Gastrocnemius medialis (tissue), 4 donors: ENCODE data around the gene BANF2. TPM values are rescaled to one million over a fixed set of nuclear protein-coding genes. Genes with fewer than 3 reads are reported as not detected.
"Not testable (repeated sequence)": the region's sequence is repeated elsewhere in the genome, so short reads cannot be mapped to it uniquely, and the experiment has no call there.

Experiments used
- ATAC-seq, 2 donors: fragments of 150-250 bp; one replicate each; pipeline ENCODE4 v1.9.1; 2016
- DNase-seq, 2 donors: peaks; one replicate each; pipeline ENCODE4 v3.0.0-alpha.2; 2019
- H3K27ac ChIP-seq, 4 donors: fragments of 200-600 bp; sonication (generic); 1 replicate in 1 of 4; 2 replicates in 3 of 4; pipeline ENCODE4 v1.5.1; 2016 to 2018; ENCODE audit warnings: mild to moderate bottlenecking in 2 of 4, moderate library complexity in 1 of 4
- H3K27me3 ChIP-seq, 3 donors: fragments of 200-600 bp; sonication (generic) in 2 of 3; 1 replicate in 1 of 3; 2 replicates in 2 of 3; pipeline versions ENCODE4 v1.5.1 to v1.6.0; 2016 to 2019; ENCODE audit warnings: mild to moderate bottlenecking in 1 of 3, moderate library complexity in 1 of 3
- H3K36me3 ChIP-seq, 2 donors: fragments of 200-600 bp; sonication (generic) in 1 of 2; one replicate each; pipeline ENCODE4 v1.5.1; 2017 to 2018
- H3K4me1 ChIP-seq, 2 donors: fragments of 200-600 bp; sonication (generic) in 1 of 2; one replicate each; pipeline ENCODE4 v1.5.1; 2016 to 2017; ENCODE audit warnings: mild to moderate bottlenecking in 2 of 2
- H3K4me3 ChIP-seq, 4 donors: fragments of 200-600 bp; sonication (generic) in 3 of 4; 1 replicate in 1 of 4; 2 replicates in 3 of 4; pipeline ENCODE4 v1.5.1; 2016 to 2019; ENCODE audit warnings: mild to moderate bottlenecking in 2 of 4
- H3K9me3 ChIP-seq, 3 donors: fragments of 200-600 bp; sonication (generic) in 2 of 3; 1 replicate in 1 of 3; 2 replicates in 2 of 3; pipeline ENCODE4 v1.5.1; 2016 to 2019
- POLR2A ChIP-seq, 2 donors: fragments of 450-650 bp; IDR thresholded peaks; one replicate each; pipeline ENCODE4 v1.6.1; 2017; ENCODE audit warnings: antibody characterized with exemption in 2 of 2, mild to moderate bottlenecking in 2 of 2, moderate library complexity in 2 of 2
- in situ Hi-C, 4 donors: fragments of 200-750 bp; cut with MboI; loops; one replicate each; pipeline versions ENCODE4 v1.15.0 to v1.8.0; 2017; ENCODE audit warnings: low sequenced_read_pairs in 4 of 4
- intact Hi-C: fragments of 100-400 bp; cut with DNase I; formaldehyde crosslinking; loops from one replicate; pipeline ENCODE4 v1.15.1; 2023; ENCODE audit warnings: low total_unique reads
- total RNA-seq, 4 donors: library from RNA; depleted of rRNA; stranded (reverse); fragments of >200 nt; gene quantifications; one replicate each; pipeline versions ENCODE4 v1.1.0 to v1.2.3, GENCODE V29; 2016
- TF ChIP-seq, protein P1 (sequence below), 5 experiments: fragments of 450-650 bp in 3 of 5; fragments of 200-600 bp in 2 of 5; sonication (generic) in 2 of 5; IDR thresholded peaks in 4 of 5; conservative IDR thresholded peaks in 1 of 5; 1 replicate in 4 of 5; 2 replicates in 1 of 5; pipeline ENCODE4 v1.5.1; 2016 to 2019; ENCODE audit warnings: antibody characterized with exemption in 5 of 5, mild to moderate bottlenecking in 3 of 5, moderate library complexity in 3 of 5

The BANF2 gene
- total RNA-seq, 4 donors from 2014 or later = not detected

DNA sequence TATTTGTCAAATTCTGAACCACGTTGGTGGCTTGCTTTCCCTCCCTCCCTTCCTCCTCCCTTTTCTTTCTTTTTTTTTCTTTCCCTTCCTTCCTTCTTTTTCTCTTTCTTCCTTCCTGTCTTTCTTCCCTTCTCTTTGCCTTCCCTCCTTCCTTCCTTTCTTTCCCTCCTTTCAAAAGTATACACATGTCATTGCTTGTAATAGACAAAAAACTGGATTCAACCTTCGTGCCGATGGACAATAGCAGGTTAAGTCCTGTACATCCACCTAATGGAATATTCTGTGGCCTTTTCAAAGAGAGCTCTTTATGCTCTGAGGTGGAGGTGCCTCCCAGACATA lies 72.2 kb downstream of the BANF2 start:
- no peaks in the 10 kb centered on the region for H3K36me3 ChIP-seq
- H3K27ac ChIP-seq = no peak overlapping the region
- no peaks in the 10 kb centered on the region for H3K4me1 ChIP-seq
- no peak for TF ChIP-seq POLR2A (IDR thresholded peaks at IDR 0.05)
- TF ChIP-seq, protein P1, sequence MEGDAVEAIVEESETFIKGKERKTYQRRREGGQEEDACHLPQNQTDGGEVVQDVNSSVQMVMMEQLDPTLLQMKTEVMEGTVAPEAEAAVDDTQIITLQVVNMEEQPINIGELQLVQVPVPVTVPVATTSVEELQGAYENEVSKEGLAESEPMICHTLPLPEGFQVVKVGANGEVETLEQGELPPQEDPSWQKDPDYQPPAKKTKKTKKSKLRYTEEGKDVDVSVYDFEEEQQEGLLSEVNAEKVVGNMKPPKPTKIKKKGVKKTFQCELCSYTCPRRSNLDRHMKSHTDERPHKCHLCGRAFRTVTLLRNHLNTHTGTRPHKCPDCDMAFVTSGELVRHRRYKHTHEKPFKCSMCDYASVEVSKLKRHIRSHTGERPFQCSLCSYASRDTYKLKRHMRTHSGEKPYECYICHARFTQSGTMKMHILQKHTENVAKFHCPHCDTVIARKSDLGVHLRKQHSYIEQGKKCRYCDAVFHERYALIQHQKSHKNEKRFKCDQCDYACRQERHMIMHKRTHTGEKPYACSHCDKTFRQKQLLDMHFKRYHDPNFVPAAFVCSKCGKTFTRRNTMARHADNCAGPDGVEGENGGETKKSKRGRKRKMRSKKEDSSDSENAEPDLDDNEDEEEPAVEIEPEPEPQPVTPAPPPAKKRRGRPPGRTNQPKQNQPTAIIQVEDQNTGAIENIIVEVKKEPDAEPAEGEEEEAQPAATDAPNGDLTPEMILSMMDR (IDR thresholded peaks at IDR 0.05 in 4 of 5, conservative IDR thresholded peaks at IDR 0.05 in 1 of 5) = no peak
- DNase-seq (no peak), ATAC-seq (no peak)
- H3K4me3 ChIP-seq = no peak overlapping the region
- in situ Hi-C loops (loop anchor here in 1 of 4 donors (25.0 kb wide), 1 partner anchor 110 kb away; no protein-coding TSS in a partner anchor), intact Hi-C loops (no loop called here)
- H3K27me3 ChIP-seq = no peaks in the 10 kb centered on the region
- no peaks in the 10 kb centered on the region for H3K9me3 ChIP-seq

DNA sequence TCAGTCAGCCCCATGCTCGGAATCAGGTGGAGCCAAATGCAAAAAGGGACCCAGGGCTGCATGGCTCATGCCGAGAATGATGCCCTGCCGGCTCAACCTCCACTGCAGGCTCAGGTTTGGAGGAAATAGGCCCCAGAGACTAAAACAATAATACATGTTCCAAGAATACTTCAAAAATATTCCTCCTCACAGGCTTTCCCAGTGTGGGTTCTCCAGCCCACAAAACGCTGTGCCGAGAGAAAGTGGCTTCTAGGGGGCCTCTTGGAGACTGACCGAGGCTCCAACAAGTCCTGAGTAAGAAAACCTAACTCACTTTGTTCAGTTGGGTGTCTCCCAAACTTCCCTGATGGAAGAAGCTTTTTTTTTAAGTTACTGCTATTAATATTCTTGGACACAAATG lies 73.9 kb downstream of the BANF2 start:
- intact Hi-C loops (no loop called here), in situ Hi-C loops (loop anchor here in 1 of 4 donors (25.0 kb wide), 1 partner anchor 111 kb away; no protein-coding TSS in a partner anchor)
- no peaks in the 10 kb centered on the region for H3K9me3 ChIP-seq
- no peak for DNase-seq
- no peak overlapping the region for H3K27ac ChIP-seq
- no peak overlapping the region for H3K4me3 ChIP-seq
- H3K36me3 ChIP-seq = no peaks in the 10 kb centered on the region
- ATAC-seq = no peak
- no peaks in the 10 kb centered on the region for H3K27me3 ChIP-seq
- no peaks in the 10 kb centered on the region for H3K4me1 ChIP-seq
- TF ChIP-seq, protein P1 (IDR thresholded peaks at IDR 0.05 in 4 of 5, conservative IDR thresholded peaks at IDR 0.05 in 1 of 5) = no peak
- TF ChIP-seq POLR2A (IDR thresholded peaks at IDR 0.05) = no peak

DNA sequence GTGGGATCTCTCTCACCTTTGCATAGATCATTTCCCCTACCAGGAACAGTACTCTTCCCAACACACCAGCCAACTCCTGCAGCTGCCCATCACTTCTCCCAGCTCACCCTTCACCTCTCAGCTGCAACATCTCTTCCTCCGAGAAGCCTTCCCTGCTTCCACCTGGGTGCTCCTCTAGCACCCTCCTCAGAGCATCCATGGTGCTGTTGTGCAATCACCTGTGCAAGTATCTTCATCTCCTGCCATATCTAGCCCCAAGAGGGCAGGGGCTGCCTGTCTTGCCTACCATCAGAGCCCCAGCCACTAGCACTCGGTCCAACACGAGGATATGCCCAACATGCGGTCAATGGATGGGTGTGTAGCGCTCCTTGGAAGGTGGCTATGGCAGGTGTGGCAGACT lies 75.8 kb downstream of the BANF2 start:
- TF ChIP-seq, protein P1 (IDR thresholded peaks at IDR 0.05 in 4 of 5, conservative IDR thresholded peaks at IDR 0.05 in 1 of 5) = no peak
- TF ChIP-seq POLR2A (IDR thresholded peaks at IDR 0.05) = no peak
- DNase-seq (no peak), ATAC-seq (no peak)
- intact Hi-C loops = no loop called here
- no peaks in the 10 kb centered on the region for H3K4me1 ChIP-seq
- no peak overlapping the region for H3K4me3 ChIP-seq
- H3K27me3 ChIP-seq = no peaks in the 10 kb centered on the region
- no peaks in the 10 kb centered on the region for H3K9me3 ChIP-seq
- in situ Hi-C loops = loop anchor here in 1 of 4 donors (25.0 kb wide), 1 partner anchor 88 kb away; the partner anchor contains the start of genes BANF2 and RRBP1
- no peaks in the 10 kb centered on the region for H3K36me3 ChIP-seq
- no peak overlapping the region for H3K27ac ChIP-seq

DNA sequence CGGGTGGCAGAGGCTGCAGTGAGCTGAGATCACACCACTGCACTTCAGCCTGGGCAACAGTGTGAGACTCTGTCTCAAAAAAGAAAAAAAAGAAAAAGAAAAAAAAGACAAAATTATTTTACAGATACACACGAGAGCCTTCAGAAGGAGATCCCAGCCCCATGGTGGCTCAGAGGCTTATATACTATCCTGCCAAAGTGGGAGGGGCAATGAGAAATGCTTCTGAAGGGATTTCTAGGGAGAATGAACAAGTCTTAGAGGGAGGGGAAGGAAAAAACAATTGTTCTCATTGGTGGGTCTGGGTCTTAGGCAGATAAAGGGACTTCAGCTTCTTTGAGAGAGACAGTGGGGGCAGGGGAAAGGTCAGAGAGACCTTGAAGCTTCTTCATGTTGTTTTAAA lies 76.8 kb downstream of the BANF2 start:
- Histone ChIP-seq H3K27me3 (no peaks in the 10 kb centered on the region), H3K36me3 (no peaks in the 10 kb centered on the region), H3K4me1 (no peaks in the 10 kb centered on the region), H3K9me3 (no peaks in the 10 kb centered on the region), H3K27ac (no peak overlapping the region), H3K4me3 (no peak overlapping the region)
- in situ Hi-C loops (loop anchor here in 1 of 4 donors (25.0 kb wide), 1 partner anchor 89 kb away; the partner anchor contains the start of genes BANF2 and RRBP1), intact Hi-C loops (no loop called here)
- TF ChIP-seq, protein P1 (IDR thresholded peaks at IDR 0.05 in 4 of 5, conservative IDR thresholded peaks at IDR 0.05 in 1 of 5) = no peak
- TF ChIP-seq POLR2A (IDR thresholded peaks at IDR 0.05) = no peak
- no peak for ATAC-seq
- no peak for DNase-seq

DNA sequence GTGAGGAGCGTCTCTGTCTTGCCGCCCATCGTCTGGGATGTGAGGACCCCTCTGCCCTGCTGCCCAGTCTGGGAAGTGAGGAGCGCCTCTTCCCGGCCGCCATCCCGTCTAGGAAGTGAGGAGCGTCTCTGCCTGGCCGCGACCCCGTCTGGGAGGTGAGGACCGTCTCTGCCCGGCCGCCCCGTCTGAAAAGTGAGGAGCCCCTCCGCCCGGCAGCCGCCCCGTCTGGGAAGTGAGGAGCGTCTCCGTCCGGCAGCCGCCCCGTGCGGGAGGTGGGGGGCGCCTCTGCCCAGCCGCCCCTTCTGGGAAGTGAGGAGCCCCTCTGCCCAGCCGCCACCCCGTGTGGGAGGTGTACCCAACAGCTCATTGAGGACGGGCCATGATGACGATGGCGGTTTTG lies 79.2 kb downstream of the BANF2 start:
- in situ Hi-C loops = loop anchor here in 1 of 4 donors (25.0 kb wide), 1 partner anchor 92 kb away; the partner anchor contains the start of genes BANF2 and RRBP1
- H3K9me3 ChIP-seq, intact Hi-C loops, H3K36me3 ChIP-seq, H3K4me3 ChIP-seq, ATAC-seq, H3K4me1 ChIP-seq, H3K27me3 ChIP-seq, DNase-seq, H3K27ac ChIP-seq: not testable (repeated sequence)
